Erythroblast (primary cell): ENCODE measurements around the gene PNO1.

Experiments
- GATA1 ChIP-seq: IDR thresholded peaks from 2 replicates; pipeline ENCODE4 v1.6.1; 2011; ENCODE audit warnings: low read depth, mild to moderate bottlenecking, control low read depth, low read length, moderate library complexity
- POLR2A ChIP-seq: IDR thresholded peaks from 2 replicates; pipeline ENCODE4 v1.6.1; 2011; ENCODE audit warnings: mild to moderate bottlenecking, low read length

- TF ChIP-seq POLR2A (no peak), GATA1 (no peak)
Observed at GRCh38 chr2:68125821-68126220, 31.9 kb upstream of the PNO1 start.
